MM.1S (cell line): Measurements from ENCODE around the gene ASPSCR1.

Experiments used
- DNase-seq: peaks from one replicate; pipeline ENCODE4 v3.0.0-alpha.2; 2015
- H2AFZ ChIP-seq: fragments of 300-600 bp; sonication (generic); 2 replicates; pipeline ENCODE4 v1.6.0; 2016; ENCODE audit warnings: antibody characterized with exemption, low read length
- H3F3A ChIP-seq: fragments of 300-600 bp; sonication (generic); 2 replicates; pipeline ENCODE4 v1.6.1; 2016; ENCODE audit warnings: mild to moderate bottlenecking, antibody characterized with exemption, low read length, moderate library complexity, mixed read lengths; ENCODE audit not compliant: insufficient read depth
- H3K27ac ChIP-seq: fragments of 300-600 bp; sonication (generic); 2 replicates; pipeline ENCODE4 v1.5.1; 2016; ENCODE audit warnings: mild to moderate bottlenecking, low read length
- H3K27me3 ChIP-seq: fragments of 300-600 bp; sonication (generic); replicated peaks from 2 replicates; pipeline ENCODE4 v1.6.0; 2016; ENCODE audit warnings: low read length; ENCODE audit not compliant: insufficient read depth
- H3K36me3 ChIP-seq: fragments of 300-600 bp; sonication (generic); replicated peaks from 2 replicates; pipeline ENCODE4 v1.6.1; 2016; ENCODE audit warnings: mild to moderate bottlenecking, low read length, mixed read lengths; ENCODE audit not compliant: insufficient read depth
- H3K4me1 ChIP-seq: fragments of 300-600 bp; sonication (generic); 2 replicates; pipeline ENCODE4 v1.6.1; 2016; ENCODE audit warnings: low read length, mixed read lengths
- H3K4me2 ChIP-seq: fragments of 300-600 bp; sonication (generic); 2 replicates; pipeline ENCODE4 v1.6.0; 2016; ENCODE audit warnings: low read depth, low read length
- H3K4me3 ChIP-seq: fragments of 300-600 bp; sonication (generic); 2 replicates; pipeline ENCODE4 v1.5.1; 2016; ENCODE audit warnings: low read length, mixed read lengths
- H3K79me2 ChIP-seq: fragments of 300-600 bp; sonication (generic); 2 replicates; pipeline ENCODE4 v1.6.1; 2016; ENCODE audit warnings: mixed run types, low read length, mixed read lengths
- H3K9ac ChIP-seq: fragments of 300-600 bp; sonication (generic); 2 replicates; pipeline ENCODE4 v1.6.1; 2016; ENCODE audit warnings: low read length, mixed read lengths
- H3K9me2 ChIP-seq: fragments of 300-600 bp; sonication (generic); replicated peaks from 2 replicates; pipeline ENCODE4 v1.6.1; 2016; ENCODE audit warnings: mild to moderate bottlenecking, low read length, mixed read lengths; ENCODE audit not compliant: insufficient read depth
- H3K9me3 ChIP-seq: fragments of 300-600 bp; sonication (generic); replicated peaks from 2 replicates; pipeline ENCODE4 v1.6.1; 2016; ENCODE audit warnings: mild to moderate bottlenecking, low read length, mixed read lengths; ENCODE audit not compliant: insufficient read depth
- H4K20me1 ChIP-seq: fragments of 300-600 bp; sonication (generic); 2 replicates; pipeline ENCODE4 v1.6.1; 2016; ENCODE audit warnings: mild to moderate bottlenecking, low read length, moderate library complexity, mixed read lengths; ENCODE audit not compliant: insufficient read depth
- CTCF ChIP-seq: fragments of 300-600 bp; sonication (generic); IDR thresholded peaks from 2 replicates; pipeline ENCODE4 v1.5.1; 2016; ENCODE audit warnings: antibody characterized with exemption, low read length, mixed read lengths
- EZH2 ChIP-seq: fragments of 300-600 bp; sonication (generic); optimal IDR thresholded peaks from 2 replicates; pipeline ENCODE3; 2017; ENCODE audit warnings: low read depth, mild to moderate bottlenecking, antibody characterized with exemption, low read length, mixed read lengths
- EZH2phosphoT487 ChIP-seq: fragments of 300-600 bp; sonication (generic); IDR thresholded peaks from 2 replicates; pipeline ENCODE4 v1.6.1; 2018; ENCODE audit warnings: antibody characterized with exemption, low read length

The ASPSCR1 gene

GRCh38 chr17:82053130-82053529 is 75.7 kb downstream of the ASPSCR1 start:
- no peak for TF ChIP-seq EZH2phosphoT487
- TF ChIP-seq CTCF = no peak
- no peak for TF ChIP-seq EZH2
- H3K4me2 ChIP-seq = peak overlapping the region; percentile 98
- no peaks in the 10 kb centered on the region for H4K20me1 ChIP-seq
- H3K9me3 ChIP-seq = no peaks in the 10 kb centered on the region
- no peak overlapping the region for H3K9ac ChIP-seq
- H2AFZ ChIP-seq = no peak overlapping the region
- H3K4me3 ChIP-seq = peak overlapping the region; percentile 83; the same call in 1 of the 2 replicates
- H3K27ac ChIP-seq = no peak overlapping the region
- no peaks in the 10 kb centered on the region for H3K9me2 ChIP-seq
- H3K79me2 ChIP-seq = peaks cover 24% of the 10 kb centered on the region
- H3K36me3 ChIP-seq = no peaks in the 10 kb centered on the region
- H3F3A ChIP-seq = no peaks in the 10 kb centered on the region; the same call in 1 of the 2 replicates
- peaks cover 7% of the 10 kb centered on the region; the same call in 1 of the 2 replicates for H3K4me1 ChIP-seq
- H3K27me3 ChIP-seq = no peaks in the 10 kb centered on the region
- DNase-seq = no peak

GRCh38 chr17:82053556-82054263 is 76.3 kb downstream of the ASPSCR1 start:
- Histone ChIP-seq H3K4me1 (peaks cover 7% of the 10 kb centered on the region; the same call in 1 of the 2 replicates), H3K27me3 (no peaks in the 10 kb centered on the region), H3K9me3 (no peaks in the 10 kb centered on the region), H3K79me2 (peaks cover 24% of the 10 kb centered on the region), H4K20me1 (no peaks in the 10 kb centered on the region), H3K27ac (no peak overlapping the region), H3K9ac (no peak overlapping the region), H3K4me2 (peak overlapping the region; percentile 98; the same call in 1 of the 2 replicates), H3K4me3 (no peak overlapping the region), H2AFZ (no peak overlapping the region), H3F3A (no peaks in the 10 kb centered on the region; the same call in 1 of the 2 replicates), H3K9me2 (no peaks in the 10 kb centered on the region), H3K36me3 (no peaks in the 10 kb centered on the region)
- no peak for DNase-seq
- TF ChIP-seq CTCF (no peak), EZH2 (no peak), EZH2phosphoT487 (no peak)

- TF ChIP-seq EZH2phosphoT487 = no peak
- TF ChIP-seq EZH2 = no peak
- no peak for TF ChIP-seq CTCF
- Histone ChIP-seq H4K20me1 (no peaks in the 10 kb centered on the region), H3K79me2 (peaks cover 24% of the 10 kb centered on the region), H3K9me3 (no peaks in the 10 kb centered on the region), H3K4me3 (no peak overlapping the region), H2AFZ (no peak overlapping the region), H3K9ac (no peak overlapping the region), H3F3A (no peaks in the 10 kb centered on the region; the same call in 1 of the 2 replicates), H3K27ac (no peak overlapping the region), H3K4me1 (peaks cover 7% of the 10 kb centered on the region; the same call in 1 of the 2 replicates), H3K36me3 (no peaks in the 10 kb centered on the region), H3K4me2 (no peak overlapping the region), H3K9me2 (no peaks in the 10 kb centered on the region), H3K27me3 (no peaks in the 10 kb centered on the region)
- no peak for DNase-seq
Observed at GRCh38 chr17:82054351-82055022, 77.1 kb downstream of the ASPSCR1 start.
